Fibroblast of the aortic adventitia (primary cell): ENCODE results near the gene DEPP1. TPM values are rescaled to one million over a fixed set of nuclear protein-coding genes. Genes with fewer than 3 reads are reported as not detected.

Experiments used
- total RNA-seq: library from RNA; depleted of rRNA; stranded (reverse); fragments of >200 nt; gene quantifications from 2 replicates; pipeline ENCODE4 v1.2.3, GENCODE V29; 2012; ENCODE audit warnings: low replicate concordance

Gene DEPP1
- total RNA-seq, 1 donor: 17.3 TPM

Other genes with a start within 250 kb of the DEPP1 start
- gene TMEM72, start 67.5 kb downstream of the DEPP1 start, total RNA-seq: not detected in 2 replicates
- gene RASSF4, start 19.0 kb downstream of the DEPP1 start, total RNA-seq: 1.9 and 3.8 TPM in 2 replicates
- gene ZNF22, start 22.1 kb upstream of the DEPP1 start, total RNA-seq: 4.4 and 16.6 TPM in 2 replicates